GM19240 (cell line): Measurements from ENCODE around the gene SHISA4.
"Not testable (repeated sequence)": the region's sequence is repeated elsewhere in the genome, so short reads cannot be mapped to it uniquely, and the experiment has no call there.

Experiments used
- DNase-seq: peaks from one replicate; pipeline ENCODE4 v3.0.0; 2011; ENCODE audit warnings: low spot score; ENCODE audit not compliant: insufficient read length

Gene SHISA4

DNA sequence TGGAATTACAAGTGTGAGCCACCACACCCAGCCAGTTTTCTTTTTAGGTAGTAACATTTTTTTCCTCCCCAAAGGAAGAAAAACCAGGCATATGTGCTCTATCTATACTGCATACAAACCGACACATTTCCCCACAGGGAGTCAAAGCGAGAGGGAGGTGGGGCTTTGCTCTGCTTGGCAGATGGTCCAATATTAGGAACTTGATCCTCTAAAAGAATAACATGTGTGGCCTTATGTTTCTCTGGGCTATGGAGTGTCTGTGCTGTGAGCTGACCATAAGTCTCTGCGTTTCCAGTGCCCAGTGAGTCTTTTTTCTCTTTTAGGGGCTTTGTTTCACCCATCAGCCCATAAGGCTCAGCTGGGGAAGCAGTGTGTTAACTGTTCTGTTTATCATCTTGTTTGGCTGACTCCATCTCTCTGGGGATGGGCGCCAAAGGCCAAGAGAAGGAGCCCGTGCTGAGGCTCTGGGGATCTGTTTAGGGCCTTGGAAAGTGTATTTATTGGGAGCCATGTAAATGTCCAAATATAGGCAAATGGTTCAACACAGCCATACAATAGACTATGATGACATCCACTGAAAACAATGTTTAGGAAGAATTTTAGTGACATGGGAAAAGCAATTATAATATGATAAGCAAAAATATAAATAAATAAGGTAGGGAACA, 37.4 kb downstream of the SHISA4 start:
- no peak for DNase-seq

DNA sequence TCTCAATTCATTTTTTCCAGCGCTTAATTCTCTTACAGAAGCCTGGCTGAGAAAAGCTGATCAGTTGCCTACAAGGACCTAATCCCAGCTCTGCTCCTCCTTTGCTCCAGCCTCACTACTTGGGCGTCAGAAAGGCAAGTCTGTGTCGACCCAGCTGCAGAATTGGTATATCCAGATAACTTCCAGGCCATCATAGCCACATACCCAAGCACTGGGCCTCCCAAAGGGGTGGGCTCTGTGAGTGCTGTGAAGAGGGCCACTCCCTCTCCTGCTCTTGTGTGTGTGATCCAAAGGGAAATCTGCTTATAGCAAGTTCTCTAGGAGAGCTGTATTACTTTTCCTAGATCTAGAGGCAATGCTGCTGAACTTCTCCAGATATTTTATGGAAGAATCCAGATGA, 39.6 kb downstream of the SHISA4 start:
- no peak for DNase-seq

DNA sequence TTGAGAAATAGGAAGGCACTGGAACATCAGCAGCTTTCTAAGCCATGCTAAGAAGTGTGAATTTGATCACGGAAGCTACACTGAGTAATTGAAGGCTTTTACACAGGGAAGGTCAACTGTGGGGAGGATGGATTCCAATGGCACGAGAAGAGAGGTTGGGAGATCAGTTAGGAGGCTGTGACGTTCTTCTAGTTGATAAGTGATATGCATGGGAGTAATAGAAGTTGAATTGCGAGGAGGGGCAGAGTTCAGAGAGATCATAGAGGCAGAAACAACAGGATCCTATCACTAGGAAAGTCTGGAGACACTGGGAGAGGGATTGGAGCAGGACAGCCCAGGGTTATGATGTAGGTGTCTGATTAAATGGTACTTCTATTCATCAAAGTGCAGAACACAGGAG, 41.4 kb downstream of the SHISA4 start:
- no peak for DNase-seq

DNA sequence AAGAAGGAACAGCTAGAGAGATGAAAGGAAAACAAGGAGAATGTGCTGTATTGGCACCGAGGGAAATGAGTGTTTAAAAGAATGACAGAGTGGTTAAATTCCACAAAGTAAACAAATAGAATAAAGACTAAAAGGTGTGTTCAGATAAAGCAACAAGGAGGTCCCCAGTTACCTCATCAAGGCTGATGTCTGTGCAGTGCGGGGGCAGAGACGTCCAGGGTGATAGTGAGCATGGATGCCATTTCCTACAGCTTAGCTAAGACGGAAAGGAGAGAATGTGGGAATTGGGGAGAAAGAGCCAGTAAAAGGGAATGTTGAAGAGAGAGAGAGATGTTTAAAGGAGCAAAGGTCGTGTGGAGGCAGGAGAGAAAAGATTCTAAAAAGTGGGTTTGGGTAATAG, 42.1 kb downstream of the SHISA4 start:
- DNase-seq = no peak

DNA sequence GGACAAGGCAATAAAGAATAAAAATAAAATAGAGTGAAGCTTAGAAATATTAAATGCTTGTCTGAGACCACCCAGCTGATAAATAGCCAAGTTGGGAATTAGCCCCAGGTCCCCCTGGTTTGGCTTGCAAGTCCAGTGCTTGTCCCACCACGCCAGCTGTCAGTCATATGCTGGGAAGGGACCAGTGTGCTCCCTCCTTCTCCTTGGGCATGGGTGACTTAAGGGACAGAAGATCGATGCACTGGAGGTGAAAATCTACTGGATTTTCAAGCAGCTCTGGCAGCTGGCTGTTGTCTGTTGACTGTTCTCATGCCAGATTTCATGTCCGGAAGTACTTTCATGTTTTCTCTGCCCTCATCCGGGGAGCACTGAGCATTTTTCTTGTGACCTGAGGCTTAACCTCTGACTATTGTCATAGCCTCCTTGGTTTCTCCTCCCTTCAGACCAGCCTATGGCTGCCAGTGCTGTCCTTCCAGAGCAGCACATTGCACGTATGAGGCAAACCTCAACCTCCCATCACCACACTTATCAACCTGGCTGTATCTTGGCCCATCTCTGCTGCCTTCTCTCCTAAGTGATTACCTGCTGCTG, 45.2 kb downstream of the SHISA4 start:
- no peak for DNase-seq

DNA sequence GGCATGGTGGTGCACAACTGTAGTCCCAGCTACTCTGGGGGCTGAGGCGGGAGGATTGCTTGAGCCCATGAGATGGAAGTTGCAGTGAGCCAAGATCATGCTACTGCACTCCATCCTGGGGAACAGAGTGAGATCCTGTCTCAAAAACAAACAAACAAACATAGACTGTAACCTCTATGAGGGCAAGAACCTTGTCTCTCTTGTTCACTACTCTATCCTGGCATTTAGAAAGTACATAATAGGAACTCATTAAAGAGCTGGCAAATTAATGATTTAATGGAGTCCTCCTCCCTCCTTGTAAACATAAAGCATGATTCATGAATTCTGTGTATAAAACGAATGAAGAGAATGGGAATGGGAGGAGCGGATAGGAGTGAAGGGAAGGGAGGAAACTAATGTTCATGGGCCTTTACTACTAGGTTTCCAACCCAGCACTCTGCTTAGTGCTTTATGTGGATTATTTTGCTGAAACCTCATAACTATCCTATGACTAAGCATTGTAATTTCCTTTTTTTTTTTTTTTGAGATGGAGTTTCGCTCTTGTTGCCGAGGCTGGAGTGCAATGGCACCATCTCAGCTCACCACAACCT, 49.0 kb downstream of the SHISA4 start:
- DNase-seq = no peak

DNA sequence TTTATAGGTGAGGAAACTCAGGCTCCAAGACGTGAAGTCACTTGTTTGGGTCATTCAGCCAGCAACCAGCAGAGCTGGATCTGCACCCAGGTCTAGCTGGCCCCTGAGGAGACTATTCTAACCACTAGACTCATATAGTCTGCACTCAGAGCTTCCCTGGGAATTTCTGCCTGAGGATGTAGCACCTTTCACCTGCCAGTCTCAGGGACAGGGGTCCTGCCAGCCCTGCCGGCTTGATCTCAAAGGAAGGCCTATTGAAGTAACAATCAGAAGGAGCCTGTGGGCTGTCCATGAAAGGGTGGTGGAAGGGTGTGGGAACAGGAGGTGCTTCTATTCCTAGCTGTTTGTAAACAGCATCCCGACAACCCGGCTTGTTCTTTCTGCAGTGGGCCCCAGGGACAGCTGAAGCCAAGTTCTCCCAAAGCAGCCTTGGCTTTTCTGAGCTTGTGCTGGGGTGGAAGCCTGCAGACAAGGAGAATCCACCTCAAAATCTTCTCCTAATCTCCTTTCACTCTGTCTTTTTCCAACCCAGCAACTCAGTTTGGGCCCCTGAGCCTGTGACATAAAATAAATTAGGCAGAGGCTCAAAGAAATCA, 49.8 kb downstream of the SHISA4 start:
- DNase-seq = no peak

DNA sequence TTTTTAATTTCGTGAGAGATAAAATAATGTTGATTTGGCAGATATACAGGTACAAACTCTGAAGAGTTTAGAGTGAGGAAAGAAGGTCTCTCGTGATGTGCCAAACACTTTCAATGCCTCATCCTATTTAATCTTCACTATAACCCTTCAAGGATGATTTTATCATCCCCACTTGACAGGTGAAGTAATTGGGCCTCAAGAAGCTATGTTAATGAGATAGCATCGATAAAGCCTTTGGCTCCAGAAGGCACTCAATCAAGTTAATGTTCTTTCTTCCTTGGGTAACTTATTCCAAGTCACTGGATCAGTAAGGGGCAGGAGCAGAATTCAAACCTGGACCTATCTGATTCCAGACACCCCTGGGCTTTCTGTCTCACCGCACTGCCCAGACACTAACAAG, 50.5 kb downstream of the SHISA4 start:
- no peak for DNase-seq

DNA sequence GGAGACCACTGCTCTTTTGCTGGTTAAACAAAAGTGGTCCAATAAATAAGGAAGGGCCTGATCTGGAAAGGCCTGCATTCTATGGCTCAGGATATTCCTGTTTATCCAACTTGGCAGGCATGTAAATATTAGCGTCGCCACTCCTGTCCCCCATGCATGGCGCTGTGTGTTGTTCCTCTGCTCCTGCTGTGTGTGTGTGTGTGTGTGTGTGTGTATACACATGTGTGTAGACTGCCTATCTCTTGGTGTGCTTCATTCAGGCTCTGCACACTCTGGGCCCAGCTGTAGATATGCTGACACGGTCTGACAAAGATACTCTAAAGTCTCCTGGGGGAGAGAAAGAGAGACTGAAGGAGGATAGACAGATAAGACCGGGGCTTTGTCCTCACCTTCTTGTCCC, 50.9 kb downstream of the SHISA4 start:
- DNase-seq = no peak

DNA sequence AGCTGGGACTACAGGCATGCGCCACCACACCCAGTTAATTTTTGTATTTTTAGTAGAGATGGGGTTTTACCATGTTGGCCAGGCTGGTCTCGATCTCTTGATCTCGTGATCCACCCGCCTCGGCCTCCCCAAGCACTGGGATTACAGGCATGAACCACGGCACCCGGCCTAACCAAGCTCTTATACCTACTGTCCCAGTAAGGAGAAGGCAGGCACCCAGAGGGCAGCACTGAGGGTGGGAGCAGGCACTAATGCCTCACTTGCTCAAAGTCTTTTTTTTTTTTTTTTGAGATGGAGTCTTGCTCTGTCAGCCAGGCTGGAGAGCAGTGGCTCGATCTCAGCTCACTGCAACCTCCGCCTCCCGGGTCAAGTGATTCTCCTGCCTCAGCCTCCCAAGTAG, 51.6 kb downstream of the SHISA4 start:
- not testable (repeated sequence) for DNase-seq

DNA sequence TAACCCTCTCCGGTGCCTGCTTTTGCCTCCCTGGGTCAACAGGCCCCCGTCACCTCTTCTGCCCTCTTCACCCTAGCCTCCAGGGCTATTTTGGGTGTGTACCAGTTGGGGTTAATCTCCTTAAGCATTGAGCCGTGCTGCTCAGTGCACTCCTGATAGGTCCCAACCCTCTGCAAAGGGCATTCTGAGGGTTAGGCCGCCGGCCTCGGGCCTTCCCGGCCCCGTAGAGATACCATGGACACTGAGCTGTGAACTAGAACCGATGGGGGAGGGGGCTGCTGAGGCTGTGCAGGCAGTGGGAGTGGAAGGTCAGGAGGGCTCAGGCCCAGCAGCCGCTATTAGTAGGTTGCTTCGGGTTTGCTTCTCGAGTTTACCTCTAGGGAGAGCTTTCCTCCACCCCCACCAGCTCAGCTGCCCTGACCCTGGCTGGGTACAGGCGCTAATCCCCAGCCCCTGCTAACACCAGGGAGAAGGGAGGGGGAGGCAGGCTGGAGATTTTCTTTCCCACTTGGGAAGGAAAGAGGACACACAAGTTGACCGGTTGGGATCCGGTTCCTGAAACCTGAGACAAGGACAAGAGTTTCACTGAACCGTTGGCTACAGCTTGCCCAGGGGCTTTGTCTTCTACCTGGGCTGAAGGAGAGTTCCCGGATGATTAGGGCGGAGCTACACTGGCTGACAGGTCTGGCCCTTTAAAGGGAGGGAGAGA, 52.9 kb downstream of the SHISA4 start:
- DNase-seq = no peak

DNA sequence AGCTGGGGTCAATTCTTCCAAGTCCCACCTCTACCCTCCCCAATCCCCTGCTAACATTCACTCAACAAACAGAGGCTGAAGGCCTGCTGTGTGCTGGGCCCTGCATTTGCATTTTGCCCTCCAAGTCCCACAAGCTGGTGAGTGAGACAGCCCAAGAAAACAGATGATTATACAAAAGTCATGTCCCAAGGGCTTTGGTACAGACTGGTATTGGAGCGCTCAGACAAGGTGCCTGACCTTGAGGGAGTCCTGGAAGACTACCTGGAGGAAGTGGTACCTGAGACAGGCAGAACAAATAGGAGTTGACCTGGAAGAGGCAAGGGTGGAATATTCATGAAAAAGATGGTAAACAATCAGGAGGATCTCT, 53.4 kb downstream of the SHISA4 start:
- DNase-seq = no peak
